ENCODE results near the gene ASB5. TPM values are rescaled to one million over a fixed set of nuclear protein-coding genes. Genes with fewer than 3 reads are reported as not detected.

Gene ASB5
- total and polyA plus RNA-seq, 4 donors, result 0.08 to 0.40 (median 0.31) TPM; not detected in 1

GRCh38 chr4:176236946-176237345, 32.1 kb downstream of the ASB5 start:
- peaks cover 0 to 7% (median 0%) of the 10 kb centered on the region in 5 donors for H3K4me1 ChIP-seq (ENCODE audit: control insufficient read depth in 5 of 5, insufficient read depth in 5 of 5, low read length in 5 of 5)
- no peak overlapping the region for H3K9ac ChIP-seq (ENCODE audit: insufficient read depth in 1 of 2, low read length in 2 of 2)
- ATAC-seq (ENCODE audit: insufficient read depth, low FRiP score) (no peak), DNase-seq (no peak)
- no peak for TF ChIP-seq CTCF (IDR thresholded peaks at IDR 0.05; ENCODE audit: control extremely low read depth, extremely low read depth)
- H3K36me3 ChIP-seq (ENCODE audit: control insufficient read depth in 4 of 4, insufficient read depth in 4 of 4, low read length in 4 of 4), result no peaks in the 10 kb centered on the region
- WGBS, 2 donors, result 76 to 83% methylated on average over 5 of the region's 5 CpGs
- H3K4me3 ChIP-seq, result no peak overlapping the region
- H3K27me3 ChIP-seq (ENCODE audit: control insufficient read depth in 3 of 3, insufficient read depth in 3 of 3, low read length in 2 of 3), result no peaks in the 10 kb centered on the region
- no peaks in the 10 kb centered on the region for H3K9me3 ChIP-seq (ENCODE audit: control insufficient read depth in 4 of 4, insufficient read depth in 3 of 4, low read length in 3 of 4)
- peak overlapping the region in 1 of 2 donors; percentile 86 for H3K27ac ChIP-seq (ENCODE audit: low read depth in 1 of 2, low read length in 1 of 2)

DNA sequence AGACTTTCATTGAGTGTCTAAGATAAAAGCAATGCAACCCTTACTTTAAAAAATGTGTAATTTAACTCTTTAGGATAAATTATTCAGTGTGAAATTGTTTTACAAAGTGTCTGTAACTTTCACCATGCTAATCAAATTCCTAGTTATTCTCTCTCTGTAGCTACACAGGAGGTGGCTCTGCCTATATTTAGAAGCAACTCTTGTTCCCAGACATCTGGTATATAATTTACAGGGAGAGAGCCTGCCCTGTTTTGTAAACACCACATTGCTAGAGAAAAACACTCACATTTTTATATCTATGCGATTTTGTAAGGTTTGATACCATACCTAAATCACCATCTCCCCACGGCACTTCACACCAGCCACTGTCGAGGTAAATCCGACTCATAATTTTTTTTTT, 38.2 kb downstream of the ASB5 start:
- TF ChIP-seq CTCF (IDR thresholded peaks at IDR 0.05; ENCODE audit: control extremely low read depth, extremely low read depth), result no peak
- no peak overlapping the region for H3K9ac ChIP-seq (ENCODE audit: insufficient read depth in 1 of 2, low read length in 2 of 2)
- ATAC-seq (ENCODE audit: insufficient read depth, low FRiP score) (no peak), DNase-seq (no peak)
- H3K27me3 ChIP-seq (ENCODE audit: control insufficient read depth in 3 of 3, insufficient read depth in 3 of 3, low read length in 2 of 3), result no peaks in the 10 kb centered on the region
- no peak overlapping the region for H3K4me3 ChIP-seq
- H3K36me3 ChIP-seq (ENCODE audit: control insufficient read depth in 4 of 4, insufficient read depth in 4 of 4, low read length in 4 of 4), result no peaks in the 10 kb centered on the region
- peaks cover 0 to 2% (median 0%) of the 10 kb centered on the region in 5 donors for H3K4me1 ChIP-seq (ENCODE audit: control insufficient read depth in 5 of 5, insufficient read depth in 5 of 5, low read length in 5 of 5)
- no peaks in the 10 kb centered on the region for H3K9me3 ChIP-seq (ENCODE audit: control insufficient read depth in 4 of 4, insufficient read depth in 3 of 4, low read length in 3 of 4)
- peak overlapping the region in 1 of 2 donors; percentile 77 for H3K27ac ChIP-seq (ENCODE audit: low read depth in 1 of 2, low read length in 1 of 2)
- 76 to 78% methylated on average over 4 of the region's 4 CpGs for WGBS, 2 donors

- ATAC-seq (ENCODE audit: insufficient read depth, low FRiP score) (no peak), DNase-seq (no peak)
- no peak for TF ChIP-seq CTCF (IDR thresholded peaks at IDR 0.05; ENCODE audit: control extremely low read depth, extremely low read depth)
- no peak overlapping the region for H3K9ac ChIP-seq (ENCODE audit: insufficient read depth in 1 of 2, low read length in 2 of 2)
- no peak overlapping the region for H3K4me3 ChIP-seq
- peaks cover 0 to 2% (median 0%) of the 10 kb centered on the region in 5 donors for H3K4me1 ChIP-seq (ENCODE audit: control insufficient read depth in 5 of 5, insufficient read depth in 5 of 5, low read length in 5 of 5)
- peak overlapping the region in 1 of 2 donors; percentile 25 for H3K27ac ChIP-seq (ENCODE audit: low read depth in 1 of 2, low read length in 1 of 2)
- no peaks in the 10 kb centered on the region for H3K27me3 ChIP-seq (ENCODE audit: control insufficient read depth in 3 of 3, insufficient read depth in 3 of 3, low read length in 2 of 3)
- H3K9me3 ChIP-seq (ENCODE audit: control insufficient read depth in 4 of 4, insufficient read depth in 3 of 4, low read length in 3 of 4), result no peaks in the 10 kb centered on the region
- H3K36me3 ChIP-seq (ENCODE audit: control insufficient read depth in 4 of 4, insufficient read depth in 4 of 4, low read length in 4 of 4), result no peaks in the 10 kb centered on the region
- WGBS, 2 donors, result 64 to 72% methylated on average over 4 of the region's 4 CpGs
These were observed 39.4 kb downstream of the ASB5 start for GRCh38 chr4:176229645-176230044.

DNA sequence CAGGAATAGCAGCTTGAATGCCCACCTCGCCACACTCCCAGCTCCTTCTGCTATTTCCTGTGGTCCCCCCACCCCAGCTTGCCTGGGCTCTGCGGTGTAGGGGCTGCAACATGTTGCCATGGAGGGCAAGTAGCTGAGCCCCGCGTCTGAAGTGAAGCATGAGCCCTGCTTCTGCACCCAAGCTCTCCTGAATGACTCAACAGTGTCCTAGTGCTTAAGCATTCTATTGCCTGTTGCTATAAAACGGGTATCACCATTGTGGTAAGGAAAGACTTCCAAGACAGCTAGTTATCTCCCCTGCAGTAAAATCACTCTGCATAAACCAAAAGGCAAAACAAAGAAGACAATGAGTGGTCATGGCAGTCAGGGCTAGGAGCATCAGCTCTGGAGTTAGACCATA, 42.3 kb downstream of the ASB5 start:
- Histone ChIP-seq H3K27ac (ENCODE audit: low read depth in 1 of 2, low read length in 1 of 2) (no peak overlapping the region), H3K36me3 (ENCODE audit: control insufficient read depth in 4 of 4, insufficient read depth in 4 of 4, low read length in 4 of 4) (no peaks in the 10 kb centered on the region), H3K9me3 (ENCODE audit: control insufficient read depth in 4 of 4, insufficient read depth in 3 of 4, low read length in 3 of 4) (no peaks in the 10 kb centered on the region), H3K27me3 (ENCODE audit: control insufficient read depth in 3 of 3, insufficient read depth in 3 of 3, low read length in 2 of 3) (no peaks in the 10 kb centered on the region), H3K9ac (ENCODE audit: insufficient read depth in 1 of 2, low read length in 2 of 2) (no peak overlapping the region), H3K4me1 (ENCODE audit: control insufficient read depth in 5 of 5, insufficient read depth in 5 of 5, low read length in 5 of 5) (peaks cover 0 to 2% (median 0%) of the 10 kb centered on the region in 5 donors), H3K4me3 (no peak overlapping the region)
- ATAC-seq (ENCODE audit: insufficient read depth, low FRiP score) (no peak), DNase-seq (no peak)
- WGBS, 2 donors, result 64 to 80% methylated on average over 5 of the region's 5 CpGs
- TF ChIP-seq CTCF (IDR thresholded peaks at IDR 0.05; ENCODE audit: control extremely low read depth, extremely low read depth), result no peak

All from lung (tissue), 12 donors.